ENCODE data around the gene TTR.

TTR gene

GRCh38 chr18:31565345-31565744 is 26.3 kb upstream of the TTR start:
- Histone ChIP-seq H3K36me3 (ENCODE audit: insufficient read depth) (no peaks in the 10 kb centered on the region), H3K9ac (no peak overlapping the region), H3K4me2 (no peak overlapping the region), H3K4me3 (IDR thresholded peaks at IDR 0.05; ENCODE audit: insufficient read depth, low read depth, low read length) (no peak overlapping the region), H4K20me1 (ENCODE audit: insufficient read depth) (no peaks in the 10 kb centered on the region), H3K4me1 (ENCODE audit: low read depth, poor library complexity, severe bottlenecking) (no peaks in the 10 kb centered on the region), H3K79me2 (ENCODE audit: insufficient read depth, low read depth) (no peaks in the 10 kb centered on the region), H3K27me3 (ENCODE audit: insufficient read depth, low read depth) (no peaks in the 10 kb centered on the region), H2AFZ (ENCODE audit: low read depth) (no peak overlapping the region), H3K27ac (no peak overlapping the region)
- TF ChIP-seq CTCF (conservative IDR thresholded peaks at IDR 0.05; ENCODE audit: low read depth, low read length) = no peak

GRCh38 chr18:31565782-31566512 is 25.7 kb upstream of the TTR start:
- TF ChIP-seq CTCF (conservative IDR thresholded peaks at IDR 0.05; ENCODE audit: low read depth, low read length) = no peak
- Histone ChIP-seq H3K27me3 (ENCODE audit: insufficient read depth, low read depth) (no peaks in the 10 kb centered on the region), H4K20me1 (ENCODE audit: insufficient read depth) (no peaks in the 10 kb centered on the region), H3K4me3 (IDR thresholded peaks at IDR 0.05; ENCODE audit: insufficient read depth, low read depth, low read length) (no peak overlapping the region), H2AFZ (ENCODE audit: low read depth) (no peak overlapping the region), H3K79me2 (ENCODE audit: insufficient read depth, low read depth) (no peaks in the 10 kb centered on the region), H3K9ac (no peak overlapping the region), H3K36me3 (ENCODE audit: insufficient read depth) (no peaks in the 10 kb centered on the region), H3K4me2 (no peak overlapping the region), H3K4me1 (ENCODE audit: low read depth, poor library complexity, severe bottlenecking) (no peaks in the 10 kb centered on the region), H3K27ac (no peak overlapping the region)

GRCh38 chr18:31566576-31567306 is 24.9 kb upstream of the TTR start:
- Histone ChIP-seq H3K27ac (no peak overlapping the region), H3K9ac (no peak overlapping the region), H4K20me1 (ENCODE audit: insufficient read depth) (no peaks in the 10 kb centered on the region), H3K36me3 (ENCODE audit: insufficient read depth) (no peaks in the 10 kb centered on the region), H3K4me2 (no peak overlapping the region), H3K4me1 (ENCODE audit: low read depth, poor library complexity, severe bottlenecking) (no peaks in the 10 kb centered on the region), H3K4me3 (IDR thresholded peaks at IDR 0.05; ENCODE audit: insufficient read depth, low read depth, low read length) (no peak overlapping the region), H3K27me3 (ENCODE audit: insufficient read depth, low read depth) (no peaks in the 10 kb centered on the region), H2AFZ (ENCODE audit: low read depth) (no peak overlapping the region), H3K79me2 (ENCODE audit: insufficient read depth, low read depth) (no peaks in the 10 kb centered on the region)
- no peak for TF ChIP-seq CTCF (conservative IDR thresholded peaks at IDR 0.05; ENCODE audit: low read depth, low read length)

GRCh38 chr18:31572368-31572767 is 19.3 kb upstream of the TTR start:
- Histone ChIP-seq H3K27me3 (ENCODE audit: insufficient read depth, low read depth) (no peaks in the 10 kb centered on the region), H3K4me1 (ENCODE audit: low read depth, poor library complexity, severe bottlenecking) (no peaks in the 10 kb centered on the region), H3K4me2 (no peak overlapping the region), H4K20me1 (ENCODE audit: insufficient read depth) (no peaks in the 10 kb centered on the region), H3K36me3 (ENCODE audit: insufficient read depth) (no peaks in the 10 kb centered on the region), H2AFZ (ENCODE audit: low read depth) (no peak overlapping the region), H3K79me2 (ENCODE audit: insufficient read depth, low read depth) (no peaks in the 10 kb centered on the region), H3K9ac (no peak overlapping the region), H3K4me3 (IDR thresholded peaks at IDR 0.05; ENCODE audit: insufficient read depth, low read depth, low read length) (no peak overlapping the region), H3K27ac (no peak overlapping the region)
- no peak for TF ChIP-seq CTCF (conservative IDR thresholded peaks at IDR 0.05; ENCODE audit: low read depth, low read length)

All from KMS-11 (cell line).